T1000 (cell line): ENCODE measurements around the gene CALY.
A peak's percentile ranks its signal among the peaks of the same experiment; 100 is the strongest.

ENCODE experiments used
- DNase-seq: peaks from one replicate; lab custom pipeline; 2025; ENCODE audit warnings: mixed read lengths; lab: John Stamatoyannopoulos, UW

Gene CALY

GRCh38 chr10:133311570-133311969 is 25.1 kb downstream of the CALY start:
- DNase-seq, result no peak

DNA sequence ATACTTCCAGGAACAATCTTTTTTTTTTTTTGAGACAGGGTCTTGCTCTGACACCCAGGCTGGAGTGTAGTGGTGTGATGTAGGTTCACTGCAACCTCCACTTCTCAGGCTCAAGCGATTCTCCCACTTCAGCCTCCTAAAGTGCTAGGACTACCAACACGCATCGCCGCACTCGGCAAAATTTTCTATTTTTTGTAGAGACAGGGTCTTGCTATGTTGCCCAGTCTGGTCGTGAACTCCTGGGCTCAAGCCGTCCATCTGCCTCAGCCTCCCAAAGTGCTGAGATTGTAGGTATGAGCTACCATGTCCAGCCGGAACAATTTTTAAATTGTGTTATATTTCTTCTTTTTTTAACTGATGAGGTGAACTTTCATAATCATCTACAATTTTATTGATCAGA is 25.9 kb downstream of the CALY start:
- DNase-seq, result no peak

DNA sequence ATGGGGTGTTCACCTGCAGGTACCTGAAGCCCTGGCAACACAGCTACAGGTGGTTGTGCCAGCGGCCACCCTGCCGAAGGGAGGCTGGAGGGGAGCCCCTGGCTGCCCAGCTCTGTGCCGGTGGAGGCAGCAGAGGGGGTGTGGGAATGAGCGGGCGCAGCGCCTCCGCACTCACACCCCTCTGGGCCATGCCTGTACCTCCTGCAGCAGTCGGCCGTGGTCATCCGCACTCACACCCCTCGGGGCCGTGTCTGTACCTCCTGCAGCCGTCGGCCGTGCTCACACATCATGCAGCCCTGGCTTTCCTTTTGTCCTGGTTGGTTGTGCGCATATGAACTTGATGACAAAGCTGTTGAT is 26.3 kb downstream of the CALY start:
- DNase-seq, result no peak

GRCh38 chr10:133309720-133310398 is 26.8 kb downstream of the CALY start:
- no peak for DNase-seq

- peak; percentile 95 for DNase-seq
Measured at GRCh38 chr10:133309100-133309719, 27.5 kb downstream of the CALY start.

DNA sequence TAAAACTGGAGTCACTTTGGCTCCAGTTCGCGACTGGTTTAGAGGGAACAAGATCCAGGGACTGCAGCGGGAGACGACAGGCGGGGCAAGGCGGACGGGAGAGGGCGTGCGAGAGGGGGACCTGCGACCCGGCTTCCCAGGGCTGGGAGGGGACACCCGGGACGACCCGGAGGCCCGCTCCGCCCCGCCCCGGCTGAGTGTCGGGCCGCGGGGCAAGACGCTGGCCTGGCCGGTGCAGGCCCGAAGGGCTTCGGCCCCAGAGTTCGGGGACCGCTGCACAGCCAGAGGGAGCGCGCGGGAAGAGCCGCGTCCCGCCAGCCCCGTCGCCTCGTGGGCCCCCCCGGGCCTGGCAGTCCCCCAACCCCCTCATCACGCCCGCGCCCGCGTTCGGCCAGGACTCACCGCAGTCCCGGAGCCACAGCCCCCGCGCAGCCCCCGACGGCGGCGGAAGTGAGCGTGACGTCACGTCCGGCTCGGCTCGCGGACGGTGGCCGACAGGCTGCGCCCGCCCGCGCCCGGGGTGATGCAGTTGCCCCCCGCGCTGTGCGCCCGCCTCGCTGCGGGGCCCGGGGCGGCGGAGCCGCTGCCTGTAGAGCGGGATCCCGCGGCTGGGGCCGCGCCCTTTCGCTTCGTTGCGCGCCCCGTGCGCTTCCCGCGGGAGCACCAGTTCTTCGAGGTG is 28.1 kb downstream of the CALY start, which contains the start of the genes TUBGCP2 and ZNF511:
Gene TUBGCP2, minus strand, starts transcription at position 452 of the 679 bp plus-strand sequence. CDS start 5,931 bp downstream, outside the sequence.
Gene ZNF511, plus strand, starts transcription at position 494 of the 679 bp plus-strand sequence. Its CDS starts 30 bp downstream, at position 524.
- DNase-seq, result peak; percentile 88

DNA sequence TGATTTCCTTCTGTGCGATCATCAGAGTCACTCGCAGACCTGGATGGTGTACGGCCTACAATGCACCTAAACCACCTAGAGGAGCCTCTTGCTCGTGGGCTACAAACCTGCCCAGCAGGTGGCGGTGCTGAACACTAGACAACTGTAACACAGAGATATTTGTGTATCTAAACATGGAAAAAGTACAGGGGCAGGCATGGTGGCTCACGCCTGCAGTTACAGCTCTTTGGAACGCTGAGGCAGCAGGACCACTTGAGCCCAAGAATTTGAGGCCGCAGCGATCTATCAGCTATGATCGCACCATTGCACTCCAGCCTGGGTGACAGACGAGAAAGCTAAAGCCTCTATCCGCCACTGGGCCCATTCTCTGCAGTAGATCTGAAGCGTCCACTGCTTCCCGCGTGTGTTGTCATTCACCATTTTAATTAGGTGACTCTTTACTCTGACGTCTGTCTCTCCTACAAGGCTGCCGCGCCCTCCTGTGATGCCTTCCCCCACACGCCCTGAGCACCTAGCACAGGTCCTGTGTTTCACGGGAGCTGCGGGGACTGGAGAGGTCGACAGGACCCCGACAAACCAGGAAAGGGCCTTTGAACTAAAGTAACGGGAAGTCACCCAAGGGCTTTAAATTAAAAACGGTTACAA is 28.8 kb downstream of the CALY start:
- DNase-seq, result peak; percentile 27

- no peak for DNase-seq
Measured at GRCh38 chr10:133306941-133307379, 29.7 kb downstream of the CALY start.

- DNase-seq, result no peak
Measured at GRCh38 chr10:133306097-133306476, 30.6 kb downstream of the CALY start.

DNA sequence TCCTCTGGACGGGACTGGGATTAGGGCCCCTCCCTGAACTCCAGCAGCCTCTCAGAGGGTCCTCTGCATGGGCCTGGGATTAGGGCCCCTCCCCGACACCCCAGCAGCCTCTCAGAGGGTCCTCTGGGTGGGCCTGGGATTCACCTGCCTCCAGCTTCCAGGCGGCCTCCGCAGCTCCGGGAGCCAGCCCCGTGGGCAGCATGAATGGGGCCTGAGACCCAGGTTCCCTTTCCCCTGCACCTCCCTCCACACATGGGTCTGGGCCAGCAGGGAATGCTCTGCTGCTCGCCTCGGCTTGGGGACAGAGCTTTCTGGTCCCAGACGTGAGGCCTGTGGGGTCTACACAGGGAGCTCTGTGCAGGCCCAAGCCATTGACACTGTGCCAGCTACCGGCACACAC is 33.5 kb downstream of the CALY start:
- DNase-seq, result no peak

GRCh38 chr10:133302230-133302629 is 34.5 kb downstream of the CALY start:
- DNase-seq, result no peak

- no peak for DNase-seq
Measured at GRCh38 chr10:133299738-133300137, 37.0 kb downstream of the CALY start.

DNA sequence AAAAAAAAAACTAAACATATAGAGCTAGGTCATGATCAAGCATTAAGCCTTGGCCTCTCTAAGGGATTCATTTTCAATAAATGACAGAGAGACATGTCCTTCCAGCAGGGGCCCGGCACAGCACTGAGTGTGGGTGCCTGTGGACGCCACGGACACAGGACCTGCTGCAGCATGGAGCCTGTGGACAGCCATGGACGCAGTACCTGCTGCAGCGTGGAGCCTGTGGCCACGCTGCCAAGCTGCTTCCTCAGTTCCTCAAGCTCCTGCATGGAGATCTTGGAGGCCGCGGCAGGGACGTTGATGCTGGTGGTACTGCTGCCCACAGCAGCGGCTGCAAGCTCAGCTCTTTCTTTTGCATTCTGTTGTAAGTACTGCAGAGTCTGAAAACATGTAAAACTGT is 37.5 kb downstream of the CALY start:
- DNase-seq, result no peak

DNA sequence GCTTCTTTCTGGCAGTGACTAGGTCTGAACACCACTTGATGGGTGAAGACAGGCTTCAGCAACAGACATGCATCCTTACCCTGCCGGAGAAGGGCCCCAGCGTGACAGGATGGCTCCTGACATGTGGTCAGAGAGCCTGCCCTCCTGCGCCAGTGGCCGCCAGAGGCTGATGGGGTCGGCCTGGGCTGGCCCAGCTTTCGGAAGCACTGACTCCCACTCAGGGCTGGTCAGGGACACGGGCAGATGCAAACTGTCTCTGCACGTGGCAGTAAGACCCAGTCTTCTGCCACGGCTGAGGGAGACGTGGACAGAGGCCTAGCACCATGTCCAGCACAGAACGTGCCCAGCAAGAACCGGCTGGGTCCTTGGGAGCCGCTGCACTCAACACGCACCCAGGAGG is 38.2 kb downstream of the CALY start:
- DNase-seq, result no peak

DNA sequence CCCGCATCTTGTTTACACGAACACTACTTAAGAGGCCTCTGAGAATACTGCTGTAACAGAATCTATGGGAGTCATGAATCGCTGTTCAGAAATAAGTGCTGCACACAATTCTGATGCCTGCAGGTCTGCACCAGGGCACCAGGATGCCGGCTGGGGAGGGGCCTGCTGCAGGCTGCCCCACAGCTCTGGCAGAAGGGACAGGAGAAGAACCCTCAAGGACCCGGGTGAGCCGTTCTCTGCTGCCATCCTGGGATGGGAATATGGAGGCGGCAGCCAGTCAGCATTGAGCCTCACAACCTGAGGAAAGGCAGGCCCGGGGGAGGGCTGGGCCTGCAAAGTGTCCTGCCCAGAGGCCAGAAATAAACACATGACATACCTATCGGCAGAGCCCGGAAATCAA is 39.2 kb downstream of the CALY start:
- DNase-seq, result no peak

- no peak for DNase-seq
Measured at GRCh38 chr10:133295426-133296320, 41.0 kb downstream of the CALY start.

GRCh38 chr10:133294189-133294588 is 42.5 kb downstream of the CALY start:
- DNase-seq, result no peak

GRCh38 chr10:133293810-133294119 is 42.9 kb downstream of the CALY start:
- DNase-seq, result no peak

- DNase-seq, result peak; percentile 94
Measured at GRCh38 chr10:133292919-133293809, 43.5 kb downstream of the CALY start.

- DNase-seq, result no peak
Measured at GRCh38 chr10:133289761-133290160, 46.9 kb downstream of the CALY start.
